Activated naive CD8-positive, alpha-beta T cell treated with anti-CD3 and anti-CD28 coated beads, Interleukin-2, amount 10 ng/mL, durations not matched to agents 7 days and 5 days (primary cell): ENCODE results near the gene GLRX2. TPM values are rescaled to one million over a fixed set of nuclear protein-coding genes. Genes with fewer than 3 reads are reported as not detected.
"Not testable (repeated sequence)": the region's sequence is repeated elsewhere in the genome, so short reads cannot be mapped to it uniquely, and the experiment has no call there.

Experiments
- ATAC-seq: fragments of 150-1000 bp; cut with Tn5 transposase; one replicate; pipeline ENCODE4 v1.10.0; 2021; ENCODE audit warnings: low read depth, moderate library complexity
- POLR2A ChIA-PET: fragments of 350-600 bp; sonication (Branson Sonifier 250); formaldehyde crosslinking; loops from one replicate; lab custom pipeline; 2021; ENCODE audit warnings: antibody characterized with exemption; lab: Charles Lee
- DNase-seq: peaks from one replicate; pipeline ENCODE4 v3.0.0; 2021
- H3K27ac Mint-ChIP-seq: one replicate; pipeline ENCODE4 v1.8.0; 2022; ENCODE audit warnings: mild to moderate bottlenecking, mixed read lengths
- H3K27me3 Mint-ChIP-seq: one replicate; pipeline ENCODE4 v1.8.0; 2022; ENCODE audit warnings: mild to moderate bottlenecking, moderate library complexity, mixed read lengths
- H3K36me3 Mint-ChIP-seq: one replicate; pipeline ENCODE4 v1.8.0; 2021; ENCODE audit warnings: mild to moderate bottlenecking, mixed read lengths
- H3K4me1 Mint-ChIP-seq: one replicate; pipeline ENCODE4 v1.8.0; 2021; ENCODE audit warnings: mixed read lengths
- H3K4me3 Mint-ChIP-seq: one replicate; pipeline ENCODE4 v1.8.0; 2022; ENCODE audit warnings: mild to moderate bottlenecking, moderate library complexity, mixed read lengths
- H3K9me3 Mint-ChIP-seq: one replicate; pipeline ENCODE4 v1.8.0; 2021; ENCODE audit warnings: mixed read lengths
- total RNA-seq, 2 experiments: library from RNA; stranded (reverse); gene quantifications; one replicate each; pipeline ENCODE4 v1.2.3, GENCODE V29; 2021

Gene GLRX2
- total RNA-seq, 2 experiments from 2014 or later: 18.0 to 18.3 TPM

DNA sequence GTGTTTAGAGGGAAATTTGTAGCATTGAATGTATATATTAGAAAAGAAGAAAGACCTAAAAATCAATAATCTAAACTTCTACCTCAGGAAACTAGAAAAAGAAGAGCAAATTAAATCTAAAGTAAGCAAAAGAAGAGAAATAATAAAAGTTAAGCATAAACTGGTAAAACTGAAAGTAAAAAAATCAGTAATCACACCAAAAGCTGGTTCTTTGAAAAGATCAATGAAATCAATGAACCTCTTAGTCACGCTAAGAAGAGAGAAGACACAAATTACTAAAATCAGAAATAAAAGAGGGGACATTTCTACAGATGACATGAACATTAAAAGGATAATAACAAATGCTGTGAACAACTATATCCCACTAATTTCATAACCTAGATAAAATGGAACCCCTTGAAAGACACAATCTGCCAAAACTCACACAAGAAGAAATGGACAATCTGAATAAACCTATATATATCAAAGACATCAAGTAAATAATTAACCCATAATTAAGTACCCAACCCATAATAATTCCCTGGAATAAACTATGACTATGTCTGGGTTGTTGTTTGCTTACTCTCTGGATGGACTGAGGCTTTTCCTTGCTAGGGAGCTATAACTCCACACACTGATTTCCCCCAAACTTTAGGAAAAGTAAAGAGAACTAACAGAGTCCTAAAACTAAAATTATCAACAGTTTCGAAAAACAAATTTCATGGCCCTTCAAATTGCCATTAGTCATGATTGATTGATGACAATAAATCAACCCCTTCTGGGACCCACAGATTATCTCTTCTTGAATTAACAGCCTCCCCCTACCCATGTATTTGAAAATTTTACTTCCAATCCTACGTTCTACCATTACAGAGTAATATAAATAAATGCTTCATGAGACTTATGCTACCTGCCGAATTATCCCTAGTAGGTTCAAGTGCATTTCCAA lies 13.9 kb upstream of the GLRX2 start:
- POLR2A ChIA-PET: no interaction called here
- Mint-ChIP-seq H3K36me3 (no peaks in the 10 kb centered on the region), H3K4me3 (no peak overlapping the region), H3K9me3 (no peaks in the 10 kb centered on the region), H3K27me3 (peaks cover 23% of the 10 kb centered on the region), H3K4me1 (peaks cover 15% of the 10 kb centered on the region), H3K27ac (no peak overlapping the region)
- DNase-seq (no peak), ATAC-seq (no peak)

DNA sequence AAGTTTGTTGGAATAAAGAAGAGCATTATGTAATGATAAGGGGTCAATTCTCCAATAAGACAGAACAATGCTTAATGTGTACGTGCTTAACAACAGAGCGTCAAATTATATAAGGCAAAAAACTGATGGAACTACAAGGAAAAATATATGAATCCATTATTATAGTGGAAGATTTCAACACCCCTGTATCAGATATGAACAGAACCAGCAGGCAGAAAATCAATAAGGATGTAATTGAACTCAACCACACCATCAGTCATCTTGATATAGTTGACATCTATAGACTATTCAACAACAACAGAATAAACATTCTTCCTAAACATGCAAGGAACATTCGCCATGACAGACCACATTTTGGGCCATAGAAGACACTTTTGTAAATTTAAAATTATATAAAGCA lies 13.0 kb upstream of the GLRX2 start:
- DNase-seq: no peak
- no peak for ATAC-seq
- no peak overlapping the region for H3K27ac Mint-ChIP-seq
- H3K4me1 Mint-ChIP-seq: peaks cover 8% of the 10 kb centered on the region
- POLR2A ChIA-PET: interaction anchor here (0.5 kb wide), 1 partner anchor 43 kb away, joined by 4 read pairs; no protein-coding TSS in a partner anchor
- no peaks in the 10 kb centered on the region for H3K9me3 Mint-ChIP-seq
- no peak overlapping the region for H3K4me3 Mint-ChIP-seq
- H3K27me3 Mint-ChIP-seq: peaks cover 23% of the 10 kb centered on the region
- no peaks in the 10 kb centered on the region for H3K36me3 Mint-ChIP-seq

DNA sequence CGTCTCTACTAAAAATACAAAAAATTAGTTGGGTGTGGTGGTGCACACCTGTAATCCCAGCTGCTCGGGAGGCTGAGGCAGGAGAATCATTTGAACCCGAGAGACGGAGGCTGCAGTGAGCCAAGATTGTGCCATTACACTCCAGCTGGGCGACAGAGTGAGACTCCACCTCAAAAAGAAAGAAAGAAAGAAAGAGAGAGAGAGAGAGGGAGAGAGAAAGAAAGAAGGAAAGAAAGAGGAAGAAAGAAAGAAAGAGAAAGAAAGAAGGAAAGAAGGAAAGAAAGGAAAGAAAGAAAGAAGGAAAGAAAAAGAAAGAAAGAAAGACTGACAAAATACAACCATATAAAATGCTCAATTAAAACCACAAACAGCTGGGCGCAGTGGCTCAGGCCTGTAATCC lies 12.0 kb upstream of the GLRX2 start:
- H3K4me1 Mint-ChIP-seq, ATAC-seq, H3K4me3 Mint-ChIP-seq, H3K27ac Mint-ChIP-seq, H3K9me3 Mint-ChIP-seq, DNase-seq, H3K36me3 Mint-ChIP-seq, POLR2A ChIA-PET: not testable (repeated sequence)
- peaks cover 23% of the 10 kb centered on the region for H3K27me3 Mint-ChIP-seq

DNA sequence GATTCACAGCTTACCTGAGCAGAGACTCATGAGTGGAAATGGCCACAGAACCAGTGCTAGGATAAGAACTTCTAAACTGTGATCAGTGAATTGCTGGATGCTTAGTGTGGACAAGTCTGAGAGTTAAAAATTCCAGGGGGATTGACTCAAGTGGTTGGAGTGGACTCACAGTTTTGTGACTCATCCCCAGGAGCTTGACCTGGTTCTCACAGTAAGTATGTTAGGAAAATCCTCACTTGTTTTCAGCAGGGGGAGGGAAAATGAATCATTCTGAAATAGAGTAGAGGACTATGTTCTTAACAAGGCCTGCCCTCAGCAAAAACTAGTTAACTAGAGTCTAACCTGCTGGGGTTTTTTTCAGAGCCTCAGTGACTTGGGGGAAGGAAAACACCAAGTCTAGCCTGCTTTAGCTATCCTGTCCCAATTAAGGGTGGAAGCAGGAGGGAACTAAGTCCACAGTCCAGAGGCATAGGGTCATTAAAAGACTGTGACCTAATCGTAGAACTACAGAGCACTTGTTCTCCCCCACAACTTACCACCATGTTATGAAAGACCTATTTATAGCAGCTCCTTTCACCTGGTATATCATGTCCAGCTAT lies 10.5 kb upstream of the GLRX2 start:
- H3K4me1 Mint-ChIP-seq: peaks cover 3% of the 10 kb centered on the region
- no peaks in the 10 kb centered on the region for H3K36me3 Mint-ChIP-seq
- H3K9me3 Mint-ChIP-seq: no peaks in the 10 kb centered on the region
- H3K27me3 Mint-ChIP-seq: peaks cover 26% of the 10 kb centered on the region
- POLR2A ChIA-PET: no interaction called here
- DNase-seq (no peak), ATAC-seq (no peak)
- no peak overlapping the region for H3K4me3 Mint-ChIP-seq
- no peak overlapping the region for H3K27ac Mint-ChIP-seq

DNA sequence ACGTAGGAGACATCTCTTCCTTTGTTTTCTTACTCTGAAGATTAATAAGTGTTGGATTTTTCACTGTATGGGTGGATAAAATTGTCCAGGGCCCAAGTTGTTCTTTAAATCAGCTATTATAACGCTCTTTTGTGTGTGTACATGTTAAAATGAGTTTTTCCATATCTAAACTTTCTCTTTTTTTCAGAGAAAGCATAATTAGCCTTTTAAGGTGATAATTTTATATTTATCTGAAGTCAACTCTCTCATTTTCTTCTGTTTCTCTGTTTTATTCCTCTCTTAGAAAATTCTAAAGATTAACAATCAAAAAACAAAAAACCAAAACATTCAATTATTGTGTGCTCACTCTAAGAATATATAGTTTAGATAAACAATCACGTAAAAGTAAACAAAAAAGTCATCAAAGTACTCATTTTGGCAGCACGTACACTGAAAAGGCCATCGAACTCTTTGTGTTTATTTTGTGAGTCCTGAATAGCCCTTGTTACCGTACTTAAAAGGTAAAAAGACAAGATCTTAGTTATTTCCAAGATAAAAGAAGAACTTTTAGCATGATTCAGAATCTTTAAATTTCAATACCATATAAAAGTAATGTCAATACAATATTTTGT lies 9.4 kb upstream of the GLRX2 start:
- Mint-ChIP-seq H3K4me3 (no peak overlapping the region), H3K9me3 (no peaks in the 10 kb centered on the region), H3K27ac (no peak overlapping the region), H3K4me1 (no peaks in the 10 kb centered on the region), H3K36me3 (no peaks in the 10 kb centered on the region), H3K27me3 (peaks cover 26% of the 10 kb centered on the region)
- no peak for ATAC-seq
- no peak for DNase-seq
- POLR2A ChIA-PET: no interaction called here

DNA sequence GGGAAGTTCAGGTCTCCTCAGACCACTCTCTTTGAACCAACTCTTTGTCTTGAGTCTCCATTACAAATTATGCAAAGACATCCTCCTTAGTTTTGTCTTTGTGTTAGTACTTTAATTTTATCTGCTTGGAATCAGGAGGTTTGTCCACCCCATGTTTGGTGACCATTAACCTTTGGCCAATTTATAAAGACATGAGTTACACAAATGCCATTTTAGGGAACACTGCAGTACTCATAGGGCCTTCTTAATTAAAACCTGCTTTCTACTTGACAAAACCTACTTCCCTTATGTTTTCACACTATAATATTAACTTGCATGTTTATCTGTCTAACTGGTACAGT lies 8.7 kb upstream of the GLRX2 start:
- no peak overlapping the region for H3K4me3 Mint-ChIP-seq
- POLR2A ChIA-PET: no interaction called here

DNA sequence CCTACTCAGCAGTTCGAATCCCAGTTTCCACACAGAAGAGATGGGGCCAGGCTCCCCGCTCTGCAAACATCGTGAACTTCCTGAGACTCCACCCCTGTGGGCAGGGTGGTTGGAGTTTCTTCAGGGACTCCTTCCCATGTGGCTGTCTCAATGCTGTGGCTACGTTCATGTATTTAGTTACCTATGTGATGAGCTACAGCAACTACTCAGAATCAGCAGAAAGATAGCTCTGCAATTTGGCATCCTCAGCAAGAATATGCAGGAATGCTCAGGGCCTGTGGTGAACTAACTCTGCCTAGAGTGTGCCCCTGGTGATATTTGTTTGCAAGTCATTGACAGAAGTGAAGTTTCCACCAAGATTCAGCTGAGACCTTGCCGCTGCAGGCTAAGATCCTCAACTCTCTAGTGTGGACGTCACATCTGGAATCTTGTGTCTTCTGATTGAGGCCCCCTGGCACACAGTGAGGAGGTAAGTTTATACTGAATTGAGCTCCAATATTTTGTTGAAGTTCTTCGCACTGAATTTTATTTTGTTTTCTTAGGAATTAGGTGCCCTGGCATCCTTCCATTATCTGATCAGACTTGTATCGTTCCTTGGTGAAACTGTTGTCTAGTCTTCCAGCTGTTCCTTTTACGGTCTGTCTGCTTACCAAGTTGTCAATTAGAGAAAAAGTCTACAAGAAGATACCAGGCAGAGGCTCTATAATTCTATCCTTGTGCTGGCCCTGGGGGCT lies 8.2 kb upstream of the GLRX2 start:
- POLR2A ChIA-PET: interaction anchor here (0.6 kb wide), 1 partner anchor 12 kb away, joined by 3 read pairs; no protein-coding TSS in a partner anchor
- Mint-ChIP-seq H3K36me3 (no peaks in the 10 kb centered on the region), H3K27me3 (peaks cover 22% of the 10 kb centered on the region), H3K9me3 (no peaks in the 10 kb centered on the region), H3K4me3 (no peak overlapping the region), H3K27ac (no peak overlapping the region), H3K4me1 (no peaks in the 10 kb centered on the region)
- DNase-seq (no peak), ATAC-seq (no peak)

More for the DNA sequence above, 8.7 kb upstream of the GLRX2 start:
- H3K9me3 Mint-ChIP-seq: no peaks in the 10 kb centered on the region
- no peaks in the 10 kb centered on the region for H3K4me1 Mint-ChIP-seq
- peaks cover 24% of the 10 kb centered on the region for H3K27me3 Mint-ChIP-seq
- DNase-seq (no peak), ATAC-seq (no peak)
- H3K27ac Mint-ChIP-seq: no peak overlapping the region
- no peaks in the 10 kb centered on the region for H3K36me3 Mint-ChIP-seq

DNA sequence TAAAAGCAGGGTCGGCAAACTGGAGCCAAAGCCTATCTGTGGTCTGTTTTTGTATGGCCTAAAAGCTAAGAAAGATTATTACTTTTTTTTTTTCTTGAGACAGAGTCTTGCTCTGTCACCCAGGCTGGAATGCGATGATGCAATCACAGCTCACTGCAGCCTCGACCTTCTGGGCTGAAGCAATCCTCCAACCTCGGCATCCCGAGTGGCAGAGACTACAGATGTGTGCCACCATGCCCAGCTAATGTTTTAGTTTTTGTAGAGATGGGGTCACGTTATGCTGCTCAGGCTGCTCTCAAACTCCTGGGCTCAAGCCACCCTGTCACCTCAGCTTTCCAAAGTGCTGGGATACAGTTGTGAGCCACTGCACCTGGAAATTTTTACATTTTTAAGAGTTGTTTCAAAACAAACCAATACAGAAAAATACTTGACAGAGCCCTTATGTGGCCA lies 6.5 kb upstream of the GLRX2 start:
- Mint-ChIP-seq H3K27ac (no peak overlapping the region), H3K9me3 (no peaks in the 10 kb centered on the region), H3K4me3 (no peak overlapping the region), H3K4me1 (no peaks in the 10 kb centered on the region), H3K27me3 (peaks cover 30% of the 10 kb centered on the region), H3K36me3 (no peaks in the 10 kb centered on the region)
- POLR2A ChIA-PET: interaction anchor here (1.0 kb wide), 1 partner anchor 10 kb away, joined by 3 read pairs; no protein-coding TSS in a partner anchor
- ATAC-seq (no peak), DNase-seq (no peak)

DNA sequence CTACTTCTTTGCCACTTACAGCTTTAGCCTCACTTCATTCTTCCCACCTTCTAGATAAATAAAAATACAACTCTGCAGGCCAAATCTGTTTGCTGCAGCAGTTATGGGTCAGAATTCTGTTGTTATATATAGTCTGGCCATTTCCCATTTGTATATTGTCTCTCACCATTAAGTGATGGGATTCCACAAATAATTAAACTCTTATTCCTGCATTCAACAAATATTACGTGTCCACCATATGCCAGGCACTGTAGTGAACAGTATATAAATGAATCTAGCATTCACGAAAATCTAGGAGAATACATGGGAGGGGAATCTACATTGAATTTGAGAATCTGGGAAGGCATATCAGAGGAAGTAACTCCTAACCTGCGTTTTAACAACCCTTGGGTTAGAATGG lies 5.7 kb upstream of the GLRX2 start:
- Mint-ChIP-seq H3K27ac (no peak overlapping the region), H3K9me3 (no peaks in the 10 kb centered on the region), H3K4me1 (no peaks in the 10 kb centered on the region), H3K4me3 (no peak overlapping the region), H3K27me3 (peaks cover 25% of the 10 kb centered on the region), H3K36me3 (no peaks in the 10 kb centered on the region)
- no peak for DNase-seq
- POLR2A ChIA-PET: no interaction called here
- ATAC-seq: no peak

DNA sequence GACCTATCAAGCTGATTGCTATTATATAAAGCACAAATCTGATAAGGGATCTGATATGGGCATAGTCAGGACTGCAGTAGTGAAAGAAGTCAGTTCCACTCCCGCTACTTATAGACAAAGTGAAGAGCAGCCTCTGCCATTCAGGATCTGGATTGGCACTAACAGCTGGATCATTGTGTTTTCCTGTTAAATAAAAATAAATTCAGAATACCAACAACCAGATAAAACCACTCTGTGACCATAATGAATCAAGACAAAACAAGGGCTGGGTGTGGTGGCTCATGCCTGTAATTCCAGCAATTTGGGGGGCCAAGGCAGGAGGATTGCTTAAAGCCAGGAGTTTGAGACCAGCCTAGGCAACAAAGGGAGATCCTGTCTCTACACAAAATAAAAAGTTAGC lies 5.0 kb upstream of the GLRX2 start:
- H3K4me1 Mint-ChIP-seq: no peaks in the 10 kb centered on the region
- H3K27me3 Mint-ChIP-seq: peaks cover 25% of the 10 kb centered on the region
- POLR2A ChIA-PET: no interaction called here
- H3K9me3 Mint-ChIP-seq: no peaks in the 10 kb centered on the region
- no peaks in the 10 kb centered on the region for H3K36me3 Mint-ChIP-seq
- ATAC-seq (no peak), DNase-seq (no peak)
- no peak overlapping the region for H3K27ac Mint-ChIP-seq
- no peak overlapping the region for H3K4me3 Mint-ChIP-seq

DNA sequence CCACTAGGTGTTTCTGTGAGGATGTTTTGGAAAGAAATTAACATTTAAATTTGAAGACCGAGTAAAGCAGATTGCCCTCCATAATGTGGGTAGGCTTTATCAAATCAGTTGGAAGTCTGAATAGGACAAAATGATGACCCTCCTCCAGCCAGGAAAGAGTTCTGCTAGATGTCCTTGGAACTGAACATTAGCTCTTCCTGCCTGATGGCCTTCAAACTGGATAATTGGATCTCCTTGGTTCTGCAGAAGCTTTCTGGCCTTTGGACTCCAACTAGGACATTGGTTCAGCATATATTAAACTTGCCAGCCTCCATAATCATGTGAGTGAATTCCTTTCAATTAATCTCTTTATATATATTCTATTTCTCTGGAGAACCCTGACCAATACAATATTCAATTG lies 4.4 kb upstream of the GLRX2 start:
- POLR2A ChIA-PET: no interaction called here
- Mint-ChIP-seq H3K9me3 (no peaks in the 10 kb centered on the region), H3K27me3 (peaks cover 25% of the 10 kb centered on the region), H3K4me1 (no peaks in the 10 kb centered on the region), H3K36me3 (no peaks in the 10 kb centered on the region), H3K27ac (no peak overlapping the region), H3K4me3 (no peak overlapping the region)
- DNase-seq (no peak), ATAC-seq (no peak)

DNA sequence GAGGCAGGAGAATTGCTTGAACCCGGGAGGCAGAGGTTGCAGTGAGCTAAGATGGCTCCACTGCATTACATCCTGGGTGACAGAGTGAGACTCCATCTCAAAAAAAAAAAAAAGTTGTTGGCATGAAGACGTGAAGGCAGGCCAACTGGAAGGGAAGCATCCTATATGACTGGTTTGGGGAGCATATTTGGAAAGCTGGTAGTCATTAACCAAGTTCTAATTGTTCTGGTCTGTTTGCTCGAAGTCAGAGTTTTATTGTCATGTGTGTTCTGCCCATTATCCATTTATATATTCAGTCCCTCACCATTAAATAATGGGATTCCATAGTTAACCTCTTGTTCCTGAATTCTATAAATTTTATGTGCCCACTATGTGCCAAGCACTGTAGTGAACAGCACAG lies 3.3 kb upstream of the GLRX2 start:
- no peak overlapping the region for H3K4me3 Mint-ChIP-seq
- no peak overlapping the region for H3K27ac Mint-ChIP-seq
- POLR2A ChIA-PET: interaction anchor here (0.7 kb wide), 1 partner anchor 509 kb away, joined by 3 read pairs; no protein-coding TSS in a partner anchor
- no peaks in the 10 kb centered on the region for H3K9me3 Mint-ChIP-seq
- H3K27me3 Mint-ChIP-seq: peaks cover 25% of the 10 kb centered on the region
- H3K36me3 Mint-ChIP-seq: peaks cover under 1% of the 10 kb centered on the region
- DNase-seq: no peak
- H3K4me1 Mint-ChIP-seq: peaks cover 7% of the 10 kb centered on the region
- no peak for ATAC-seq

DNA sequence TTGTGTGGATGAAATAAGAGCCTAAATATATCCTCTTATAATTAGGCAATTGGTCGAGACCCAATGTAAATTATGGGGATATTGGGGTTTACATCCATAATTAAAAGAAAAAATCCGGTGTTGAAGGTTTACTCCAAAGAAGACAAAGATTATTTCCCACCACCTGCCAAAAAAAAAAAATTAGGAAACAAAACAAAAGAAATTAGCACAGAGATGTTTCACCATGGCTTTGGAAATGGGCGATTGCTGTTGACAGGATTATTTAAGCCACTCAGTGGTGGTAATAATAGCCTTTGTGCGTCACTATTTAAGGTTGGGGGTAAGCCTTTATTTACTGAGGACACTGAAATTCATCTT lies 585 bp upstream of the GLRX2 start:
- Mint-ChIP-seq H3K27ac (no peak overlapping the region), H3K36me3 (peaks cover 2% of the 10 kb centered on the region), H3K9me3 (no peaks in the 10 kb centered on the region), H3K4me3 (peak overlapping the region; percentile 92), H3K27me3 (peaks cover 22% of the 10 kb centered on the region), H3K4me1 (peaks cover 13% of the 10 kb centered on the region)
- no peak for ATAC-seq
- POLR2A ChIA-PET: interaction anchor here (3.2 kb wide), 1 partner anchor 47 kb away, joined by 15 read pairs; the partner anchor contains the start of genes RO60 and UCHL5
- no peak for DNase-seq
